Measurements from ENCODE around the gene UCN2.
A peak's percentile ranks its signal among the peaks of the same experiment; 100 is the strongest.

The UCN2 gene

GRCh38 chr3:48563382-48563918 lies at the start of gene UCN2:
UCN2 (minus strand) TSS chr3:48563781; CDS start chr3:48563124, 657 bp downstream.
- no peak within 1 kb of the TSS for H3K4me3 ChIP-seq (ENCODE audit: low read length)
- TF ChIP-seq ZNF274 (IDR thresholded peaks at IDR 0.05; ENCODE audit: low read depth, low read length): no peak

GRCh38 chr3:48612309-48612708 lies 48.7 kb upstream of the UCN2 start:
- no peak for TF ChIP-seq ZNF274 (IDR thresholded peaks at IDR 0.05; ENCODE audit: low read depth, low read length)
- H3K4me3 ChIP-seq (ENCODE audit: low read length): no peak overlapping the region

GRCh38 chr3:48609088-48610005 lies 45.8 kb upstream of the UCN2 start, which contains the start of gene UQCRC1:
UQCRC1 (minus strand) TSS chr3:48609646; CDS start chr3:48609620, 26 bp downstream.
- TF ChIP-seq ZNF274 (IDR thresholded peaks at IDR 0.05; ENCODE audit: low read depth, low read length): no peak
- H3K4me3 ChIP-seq (ENCODE audit: low read length): peak within 1 kb of the TSS; percentile 68

- TF ChIP-seq ZNF274 (IDR thresholded peaks at IDR 0.05; ENCODE audit: low read depth, low read length): no peak
- no peak overlapping the region for H3K4me3 ChIP-seq (ENCODE audit: low read length)
Observed at GRCh38 chr3:48607519-48607918, 43.9 kb upstream of the UCN2 start.

GRCh38 chr3:48601622-48601994 lies 38.0 kb upstream of the UCN2 start:
- TF ChIP-seq ZNF274 (IDR thresholded peaks at IDR 0.05; ENCODE audit: low read depth, low read length): no peak
- no peak overlapping the region for H3K4me3 ChIP-seq (ENCODE audit: low read length)

- TF ChIP-seq ZNF274 (IDR thresholded peaks at IDR 0.05; ENCODE audit: low read depth, low read length): no peak
- no peak overlapping the region for H3K4me3 ChIP-seq (ENCODE audit: low read length)
Observed at GRCh38 chr3:48600711-48601621, 37.4 kb upstream of the UCN2 start.

- TF ChIP-seq ZNF274 (IDR thresholded peaks at IDR 0.05; ENCODE audit: low read depth, low read length): no peak
- H3K4me3 ChIP-seq (ENCODE audit: low read length): no peak overlapping the region
Observed at GRCh38 chr3:48599509-48600285, 36.1 kb upstream of the UCN2 start.

- H3K4me3 ChIP-seq (ENCODE audit: low read length): no peak overlapping the region
- TF ChIP-seq ZNF274 (IDR thresholded peaks at IDR 0.05; ENCODE audit: low read depth, low read length): no peak
Observed at GRCh38 chr3:48599077-48599501, 35.5 kb upstream of the UCN2 start.

GRCh38 chr3:48598323-48599076 lies 34.9 kb upstream of the UCN2 start:
- no peak overlapping the region for H3K4me3 ChIP-seq (ENCODE audit: low read length)
- no peak for TF ChIP-seq ZNF274 (IDR thresholded peaks at IDR 0.05; ENCODE audit: low read depth, low read length)

- no peak for TF ChIP-seq ZNF274 (IDR thresholded peaks at IDR 0.05; ENCODE audit: low read depth, low read length)
- H3K4me3 ChIP-seq (ENCODE audit: low read length): no peak overlapping the region
Observed at GRCh38 chr3:48597408-48597800, 33.8 kb upstream of the UCN2 start.

- no peak for TF ChIP-seq ZNF274 (IDR thresholded peaks at IDR 0.05; ENCODE audit: low read depth, low read length)
- no peak overlapping the region for H3K4me3 ChIP-seq (ENCODE audit: low read length)
Observed at GRCh38 chr3:48596676-48597407, 33.3 kb upstream of the UCN2 start.

- no peak overlapping the region for H3K4me3 ChIP-seq (ENCODE audit: low read length)
Observed at GRCh38 chr3:48596157-48596556, 32.6 kb upstream of the UCN2 start.

More at GRCh38 chr3:48596157-48596556, 32.6 kb upstream of the UCN2 start:
- TF ChIP-seq ZNF274 (IDR thresholded peaks at IDR 0.05; ENCODE audit: low read depth, low read length): no peak
